CD4-positive, alpha-beta memory T cell (primary cell): ENCODE measurements around the gene MACROD2. TPM values are rescaled to one million over a fixed set of nuclear protein-coding genes. Genes with fewer than 3 reads are reported as not detected.

Experiments
- CTCF ChIA-PET: fragments of 350-600 bp; sonication (Branson Sonifier 250); formaldehyde crosslinking; loops from one replicate; lab custom pipeline; 2021; ENCODE audit warnings: inconsistent platforms; ENCODE audit not compliant: partially characterized antibody; lab: Charles Lee
- POLR2A ChIA-PET: fragments of 350-600 bp; sonication (Branson Sonifier 250); formaldehyde crosslinking; loops from one replicate; lab custom pipeline; 2021; ENCODE audit not compliant: partially characterized antibody; lab: Charles Lee
- DNase-seq, 5 donors: peaks; one replicate each; pipeline versions ENCODE4 v3.0.0 to v3.0.0-alpha.2; 2020 to 2022; ENCODE audit warnings: mixed read lengths in 1 of 5
- H3K27ac ChIP-seq: one replicate; pipeline ENCODE4 v1.7.0; 2013; ENCODE audit warnings: low read depth, low read length
- H3K27me3 ChIP-seq: 2 replicates; pipeline ENCODE4 v1.7.0; 2013; ENCODE audit warnings: mild to moderate bottlenecking, low read length, moderate library complexity; ENCODE audit not compliant: insufficient read depth
- H3K36me3 ChIP-seq: 2 replicates; pipeline ENCODE4 v1.7.0; 2013; ENCODE audit warnings: mild to moderate bottlenecking, low read length, moderate library complexity; ENCODE audit not compliant: insufficient read depth
- H3K4me1 ChIP-seq: 2 replicates; pipeline ENCODE4 v1.7.0; 2013; ENCODE audit warnings: mild to moderate bottlenecking, low read length, moderate library complexity; ENCODE audit not compliant: insufficient read depth
- H3K4me3 ChIP-seq, 2 donors: one replicate each; pipeline ENCODE4 v1.7.0; 2013; ENCODE audit warnings: low read length in 2 of 2, mild to moderate bottlenecking in 1 of 2
- H3K9me3 ChIP-seq, 2 donors: one replicate each; pipeline ENCODE4 v1.7.0; 2013; ENCODE audit warnings: low read length in 2 of 2, control low read depth in 1 of 2; ENCODE audit not compliant: control insufficient read depth in 1 of 2
- H3K27ac Mint-ChIP-seq, 7 donors: one replicate each; pipeline ENCODE4 v1.8.0; 2020 to 2021; ENCODE audit warnings: mixed read lengths in 7 of 7, mild to moderate bottlenecking in 6 of 7, inconsistent platforms in 3 of 7, moderate library complexity in 3 of 7
- H3K27me3 Mint-ChIP-seq, 2 donors: one replicate each; pipeline ENCODE4 v1.8.0; 2020 to 2021; ENCODE audit warnings: mixed read lengths in 2 of 2
- H3K36me3 Mint-ChIP-seq, 2 donors: one replicate each; pipeline ENCODE4 v1.8.0; 2020 to 2021; ENCODE audit warnings: mixed read lengths in 2 of 2, inconsistent platforms in 1 of 2, mild to moderate bottlenecking in 1 of 2
- H3K4me1 Mint-ChIP-seq, 4 donors: one replicate each; pipeline ENCODE4 v1.8.0; 2020 to 2021; ENCODE audit warnings: mixed read lengths in 4 of 4, mild to moderate bottlenecking in 1 of 4
- H3K4me3 Mint-ChIP-seq, 8 donors: one replicate each; pipeline ENCODE4 v1.8.0; 2020 to 2021; ENCODE audit warnings: mixed read lengths in 8 of 8, mild to moderate bottlenecking in 7 of 8, moderate library complexity in 6 of 8, inconsistent platforms in 3 of 8
- H3K9me3 Mint-ChIP-seq, 8 donors: one replicate each; pipeline ENCODE4 v1.8.0; 2020 to 2021; ENCODE audit warnings: mixed read lengths in 8 of 8, mild to moderate bottlenecking in 5 of 8, inconsistent platforms in 3 of 8, moderate library complexity in 1 of 8
- intact Hi-C: fragments of 100-400 bp; cut with micrococcal nuclease; formaldehyde crosslinking; loops from one replicate; pipeline ENCODE4 v1.15.1; 2023
- polyA plus RNA-seq, 2 donors: library from polyadenylated mRNA; unstranded; fragments of 300-500 nt; fragmentation: Illumina TruSeq; gene quantifications; one replicate each; pipeline ENCODE4 v1.2.3, GENCODE V29; 2021
- total RNA-seq, 2 experiments: library from RNA; stranded (reverse); gene quantifications; one replicate each; pipeline ENCODE4 v1.2.3, GENCODE V29; 2021

Gene MACROD2
- total and polyA plus RNA-seq, 4 experiments from 2014 or later, result not detected

- Mint-ChIP-seq H3K4me3 (no peak overlapping the region), H3K36me3 (no peaks in the 10 kb centered on the region), H3K27me3 (no peaks in the 10 kb centered on the region), H3K27ac (no peak overlapping the region), H3K4me1 (no peaks in the 10 kb centered on the region), H3K9me3 (peaks cover 0 to 11% (median 4%) of the 10 kb centered on the region in 8 donors)
- H3K36me3 ChIP-seq, result no peaks in the 10 kb centered on the region
- H3K27ac ChIP-seq, result no peak overlapping the region
- peaks cover 0 to 4% of the 10 kb centered on the region in 2 donors for H3K9me3 ChIP-seq
- ChIA-PET POLR2A (no interaction called here), CTCF (no interaction called here)
- intact Hi-C loops, result no loop called here
- DNase-seq, result no peak
- no peak overlapping the region for H3K4me3 ChIP-seq
- no peaks in the 10 kb centered on the region for H3K27me3 ChIP-seq
- no peaks in the 10 kb centered on the region for H3K4me1 ChIP-seq
Observed at GRCh38 chr20:14332866-14333265, 337.6 kb downstream of the MACROD2 start.

- no peak overlapping the region for H3K4me3 ChIP-seq
- H3K36me3 Mint-ChIP-seq, result no peaks in the 10 kb centered on the region
- intact Hi-C loops, result no loop called here
- H3K9me3 ChIP-seq, result peaks cover 0 to 4% of the 10 kb centered on the region in 2 donors
- no peak for DNase-seq
- H3K27me3 Mint-ChIP-seq, result no peaks in the 10 kb centered on the region
- no peaks in the 10 kb centered on the region for H3K4me1 Mint-ChIP-seq
- no peak overlapping the region for H3K27ac Mint-ChIP-seq
- H3K36me3 ChIP-seq, result no peaks in the 10 kb centered on the region
- POLR2A ChIA-PET, result no interaction called here
- H3K27me3 ChIP-seq, result no peaks in the 10 kb centered on the region
- H3K4me1 ChIP-seq, result no peaks in the 10 kb centered on the region
- H3K27ac ChIP-seq, result no peak overlapping the region
- CTCF ChIA-PET, result no interaction called here
- peaks cover 0 to 7% (median 4%) of the 10 kb centered on the region in 8 donors for H3K9me3 Mint-ChIP-seq
- H3K4me3 Mint-ChIP-seq, result no peak overlapping the region
Observed at GRCh38 chr20:14333721-14334120, 338.4 kb downstream of the MACROD2 start.

GRCh38 chr20:14334306-14334930 lies 339.1 kb downstream of the MACROD2 start:
- Mint-ChIP-seq H3K4me1 (no peaks in the 10 kb centered on the region), H3K36me3 (no peaks in the 10 kb centered on the region), H3K9me3 (peaks cover 0 to 7% (median 3%) of the 10 kb centered on the region in 8 donors), H3K27me3 (no peaks in the 10 kb centered on the region), H3K4me3 (no peak overlapping the region), H3K27ac (no peak overlapping the region)
- ChIA-PET POLR2A (no interaction called here), CTCF (no interaction called here)
- H3K27ac ChIP-seq, result no peak overlapping the region
- DNase-seq, result no peak
- no peaks in the 10 kb centered on the region for H3K36me3 ChIP-seq
- no peak overlapping the region for H3K4me3 ChIP-seq
- H3K9me3 ChIP-seq, result peaks cover 0 to 7% of the 10 kb centered on the region in 2 donors
- H3K27me3 ChIP-seq, result no peaks in the 10 kb centered on the region
- intact Hi-C loops, result no loop called here
- no peaks in the 10 kb centered on the region for H3K4me1 ChIP-seq

DNA sequence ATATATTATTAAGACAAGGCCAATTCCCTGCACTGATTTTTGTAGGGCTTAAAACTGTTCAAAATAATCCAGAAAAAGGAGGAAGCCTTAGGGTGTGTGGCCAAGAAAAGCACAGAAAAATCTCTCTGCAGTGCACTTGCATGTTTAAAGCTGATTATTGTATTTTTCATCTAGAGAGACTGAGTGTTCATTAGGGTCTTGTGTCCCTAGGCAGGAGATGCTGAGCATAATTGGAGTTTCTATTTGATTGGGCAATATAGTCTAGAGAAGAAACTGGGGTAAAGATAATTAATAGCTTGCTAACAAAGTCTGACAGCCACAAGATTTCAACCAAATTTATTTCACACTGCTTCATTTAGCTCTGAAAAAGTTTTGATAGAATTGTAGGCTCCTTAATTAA lies 339.7 kb downstream of the MACROD2 start:
- no peak for DNase-seq
- no peak overlapping the region for H3K4me3 Mint-ChIP-seq
- no peaks in the 10 kb centered on the region for H3K4me1 Mint-ChIP-seq
- peaks cover 0 to 11% (median 4%) of the 10 kb centered on the region in 8 donors for H3K9me3 Mint-ChIP-seq
- H3K4me3 ChIP-seq, result no peak overlapping the region
- no peaks in the 10 kb centered on the region for H3K27me3 ChIP-seq
- H3K27ac Mint-ChIP-seq, result no peak overlapping the region
- ChIA-PET POLR2A (no interaction called here), CTCF (no interaction called here)
- H3K4me1 ChIP-seq, result no peaks in the 10 kb centered on the region
- intact Hi-C loops, result no loop called here
- H3K9me3 ChIP-seq, result peaks cover 0 to 7% of the 10 kb centered on the region in 2 donors
- H3K27me3 Mint-ChIP-seq, result no peaks in the 10 kb centered on the region
- H3K36me3 ChIP-seq, result no peaks in the 10 kb centered on the region
- no peak overlapping the region for H3K27ac ChIP-seq
- no peaks in the 10 kb centered on the region for H3K36me3 Mint-ChIP-seq

DNA sequence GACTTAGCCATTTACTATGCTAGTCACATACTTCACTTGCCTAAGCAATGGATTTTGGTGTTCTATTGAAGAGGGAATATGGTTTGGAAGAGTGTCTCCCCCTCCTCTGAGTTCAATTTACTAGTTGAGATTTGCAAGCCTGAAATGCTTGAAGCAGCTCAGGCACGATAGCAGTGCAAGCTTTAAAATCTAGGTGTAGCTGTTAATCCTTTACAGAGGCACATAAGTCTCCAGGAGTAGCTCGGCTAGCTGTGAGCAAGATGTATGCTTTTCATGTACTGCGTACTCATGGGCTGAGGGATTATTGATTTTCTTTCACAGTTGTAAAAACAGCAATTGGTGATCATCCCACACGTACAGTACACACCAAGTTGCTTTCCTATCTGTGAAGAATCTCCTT lies 341.4 kb downstream of the MACROD2 start:
- no peaks in the 10 kb centered on the region for H3K4me1 Mint-ChIP-seq
- Histone ChIP-seq H3K4me3 (no peak overlapping the region), H3K9me3 (peaks cover 0 to 7% of the 10 kb centered on the region in 2 donors), H3K27ac (no peak overlapping the region), H3K4me1 (no peaks in the 10 kb centered on the region), H3K27me3 (no peaks in the 10 kb centered on the region), H3K36me3 (no peaks in the 10 kb centered on the region)
- intact Hi-C loops, result no loop called here
- H3K36me3 Mint-ChIP-seq, result no peaks in the 10 kb centered on the region
- no peak overlapping the region for H3K4me3 Mint-ChIP-seq
- no peak overlapping the region for H3K27ac Mint-ChIP-seq
- DNase-seq, result no peak
- H3K27me3 Mint-ChIP-seq, result no peaks in the 10 kb centered on the region
- ChIA-PET CTCF (no interaction called here), POLR2A (no interaction called here)
- peaks cover 0 to 14% (median 7%) of the 10 kb centered on the region in 8 donors for H3K9me3 Mint-ChIP-seq

GRCh38 chr20:14337400-14338171 lies 342.3 kb downstream of the MACROD2 start, which contains the start of gene FLRT3:
FLRT3 (minus strand) TSS chr20:14337612; CDS start chr20:14327506, 10,106 bp downstream.
- no peak for DNase-seq
- Mint-ChIP-seq H3K36me3 (no peaks in the 10 kb centered on the region), H3K27me3 (no peaks in the 10 kb centered on the region), H3K4me1 (no peaks in the 10 kb centered on the region), H3K9me3 (peaks cover 0 to 16% (median 7%) of the 10 kb centered on the region in 8 donors), H3K4me3 (no peak within 1 kb of the TSS), H3K27ac (no peak within 1 kb of the TSS)
- POLR2A ChIA-PET, result no interaction called here
- no peak within 1 kb of the TSS for H3K4me3 ChIP-seq
- intact Hi-C loops, result no loop called here
- H3K4me1 ChIP-seq, result no peaks in the 10 kb centered on the region
- CTCF ChIA-PET, result no interaction called here
- H3K9me3 ChIP-seq, result peaks cover 0 to 7% of the 10 kb centered on the region in 2 donors
- H3K36me3 ChIP-seq, result no peaks in the 10 kb centered on the region
- H3K27ac ChIP-seq, result no peak within 1 kb of the TSS
- no peaks in the 10 kb centered on the region for H3K27me3 ChIP-seq

- ChIA-PET POLR2A (no interaction called here), CTCF (no interaction called here)
- no peak overlapping the region for H3K27ac Mint-ChIP-seq
- peaks cover 0 to 22% (median 9%) of the 10 kb centered on the region in 8 donors for H3K9me3 Mint-ChIP-seq
- no peak overlapping the region for H3K27ac ChIP-seq
- H3K4me3 ChIP-seq, result no peak overlapping the region
- peaks cover 0 to 7% of the 10 kb centered on the region in 2 donors for H3K9me3 ChIP-seq
- no peaks in the 10 kb centered on the region for H3K4me1 ChIP-seq
- H3K36me3 Mint-ChIP-seq, result no peaks in the 10 kb centered on the region
- H3K36me3 ChIP-seq, result no peaks in the 10 kb centered on the region
- no peak overlapping the region for H3K4me3 Mint-ChIP-seq
- intact Hi-C loops, result no loop called here
- no peaks in the 10 kb centered on the region for H3K27me3 Mint-ChIP-seq
- DNase-seq, result no peak
- H3K4me1 Mint-ChIP-seq, result no peaks in the 10 kb centered on the region
- no peaks in the 10 kb centered on the region for H3K27me3 ChIP-seq
Observed at GRCh38 chr20:14341801-14342200, 346.5 kb downstream of the MACROD2 start.
